22Rv1 (cell line): ENCODE measurements around the gene ZNF365.
"Not testable (repeated sequence)": the region's sequence is repeated elsewhere in the genome, so short reads cannot be mapped to it uniquely, and the experiment has no call there.

Experiments
- H3K27ac ChIP-seq: fragments of 450-650 bp; 2 replicates; pipeline ENCODE4 v1.5.1; 2017
- ZFX ChIP-seq: fragments of 450-650 bp; IDR thresholded peaks from 2 replicates; pipeline ENCODE4 v1.6.1; 2017; ENCODE audit warnings: antibody characterized with exemption, borderline replicate concordance
- TF ChIP-seq, protein P1 (sequence below): fragments of 450-650 bp; IDR thresholded peaks from 2 replicates; pipeline ENCODE4 v1.5.1; 2017; ENCODE audit warnings: mild to moderate bottlenecking

ZNF365 gene

DNA sequence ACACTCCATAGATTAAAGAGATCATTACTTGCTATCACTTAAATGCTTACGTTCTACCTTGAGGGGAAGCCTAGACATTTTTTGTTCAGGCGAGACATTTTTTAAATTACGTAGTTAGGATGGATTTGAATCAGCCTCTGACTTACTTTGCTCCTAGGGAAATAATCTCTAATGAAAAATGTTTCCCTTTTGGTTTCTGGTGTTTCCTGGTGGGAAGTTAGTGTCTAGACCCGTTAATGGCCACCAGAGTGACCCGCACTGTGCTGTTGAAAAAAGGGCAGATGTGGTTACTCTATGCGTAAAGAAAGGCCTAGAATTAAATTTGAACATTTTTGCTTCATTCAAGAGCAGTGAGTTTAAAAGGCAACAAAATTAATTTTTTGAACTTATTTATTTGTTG is 3.8 kb downstream of the ZNF365 start:
- no peak for TF ChIP-seq ZFX
- TF ChIP-seq, protein P1, sequence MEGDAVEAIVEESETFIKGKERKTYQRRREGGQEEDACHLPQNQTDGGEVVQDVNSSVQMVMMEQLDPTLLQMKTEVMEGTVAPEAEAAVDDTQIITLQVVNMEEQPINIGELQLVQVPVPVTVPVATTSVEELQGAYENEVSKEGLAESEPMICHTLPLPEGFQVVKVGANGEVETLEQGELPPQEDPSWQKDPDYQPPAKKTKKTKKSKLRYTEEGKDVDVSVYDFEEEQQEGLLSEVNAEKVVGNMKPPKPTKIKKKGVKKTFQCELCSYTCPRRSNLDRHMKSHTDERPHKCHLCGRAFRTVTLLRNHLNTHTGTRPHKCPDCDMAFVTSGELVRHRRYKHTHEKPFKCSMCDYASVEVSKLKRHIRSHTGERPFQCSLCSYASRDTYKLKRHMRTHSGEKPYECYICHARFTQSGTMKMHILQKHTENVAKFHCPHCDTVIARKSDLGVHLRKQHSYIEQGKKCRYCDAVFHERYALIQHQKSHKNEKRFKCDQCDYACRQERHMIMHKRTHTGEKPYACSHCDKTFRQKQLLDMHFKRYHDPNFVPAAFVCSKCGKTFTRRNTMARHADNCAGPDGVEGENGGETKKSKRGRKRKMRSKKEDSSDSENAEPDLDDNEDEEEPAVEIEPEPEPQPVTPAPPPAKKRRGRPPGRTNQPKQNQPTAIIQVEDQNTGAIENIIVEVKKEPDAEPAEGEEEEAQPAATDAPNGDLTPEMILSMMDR = no peak
- no peak overlapping the region for H3K27ac ChIP-seq

DNA sequence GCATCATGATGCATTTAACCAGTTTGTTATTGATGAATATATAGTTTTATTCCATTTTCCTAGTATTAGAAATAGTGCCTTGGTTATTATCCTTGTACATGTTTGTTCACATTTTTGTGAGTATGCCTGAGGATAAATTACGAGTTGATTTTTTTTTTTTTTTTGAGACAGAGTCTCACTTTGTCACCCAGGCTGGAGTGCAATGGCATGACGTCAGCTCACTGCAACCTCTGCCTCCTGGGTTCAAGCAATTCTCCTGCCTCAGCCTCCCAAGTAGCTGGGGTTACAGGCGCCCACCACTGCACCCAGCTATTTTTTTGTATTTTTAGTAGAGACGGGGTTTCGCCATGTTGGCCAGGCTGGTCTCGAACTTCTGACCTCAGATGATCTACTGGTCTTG is 4.7 kb downstream of the ZNF365 start:
- not testable (repeated sequence) for H3K27ac ChIP-seq

DNA sequence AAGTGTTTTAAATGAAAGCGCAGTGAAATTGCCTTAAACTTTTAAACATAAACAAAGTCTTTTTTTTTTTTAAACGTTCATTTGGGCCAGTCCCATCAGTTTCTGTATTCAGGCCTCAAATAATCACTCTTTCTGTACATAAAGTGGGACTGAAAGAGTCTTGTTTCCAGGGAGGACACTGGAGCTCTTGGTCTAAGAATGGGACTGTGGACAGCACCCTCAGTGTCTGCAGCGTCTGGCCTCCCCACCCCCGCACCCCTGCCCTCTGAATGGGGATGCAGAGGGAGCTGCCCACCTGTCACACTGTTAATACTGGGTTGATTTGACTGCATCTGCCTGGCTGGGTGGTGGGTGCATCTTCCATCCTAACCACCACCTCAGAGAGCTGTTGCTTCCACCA is 5.2 kb downstream of the ZNF365 start:
- TF ChIP-seq ZFX = no peak
- TF ChIP-seq, protein P1 = no peak
- H3K27ac ChIP-seq = no peak overlapping the region

DNA sequence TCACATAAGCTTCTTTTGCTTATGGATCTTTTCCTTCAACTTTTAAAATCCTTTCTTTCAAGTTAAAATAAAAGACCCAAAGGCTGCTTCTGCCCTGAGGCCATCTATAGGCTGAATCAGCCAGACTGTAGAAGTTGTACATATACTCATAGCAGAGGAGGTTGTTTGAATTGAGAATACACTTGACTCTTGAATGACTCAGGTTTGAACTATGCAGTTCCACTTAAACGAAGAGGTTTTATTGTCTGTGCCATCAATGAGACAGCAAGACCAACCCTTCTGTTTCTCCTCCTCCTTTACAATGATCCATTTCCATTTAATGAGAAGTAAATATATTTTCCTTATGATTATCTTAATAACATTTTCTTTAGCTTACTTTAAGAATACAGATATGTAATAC is 5.8 kb downstream of the ZNF365 start:
- TF ChIP-seq, protein P1 = no peak
- TF ChIP-seq ZFX = no peak
- H3K27ac ChIP-seq = no peak overlapping the region

DNA sequence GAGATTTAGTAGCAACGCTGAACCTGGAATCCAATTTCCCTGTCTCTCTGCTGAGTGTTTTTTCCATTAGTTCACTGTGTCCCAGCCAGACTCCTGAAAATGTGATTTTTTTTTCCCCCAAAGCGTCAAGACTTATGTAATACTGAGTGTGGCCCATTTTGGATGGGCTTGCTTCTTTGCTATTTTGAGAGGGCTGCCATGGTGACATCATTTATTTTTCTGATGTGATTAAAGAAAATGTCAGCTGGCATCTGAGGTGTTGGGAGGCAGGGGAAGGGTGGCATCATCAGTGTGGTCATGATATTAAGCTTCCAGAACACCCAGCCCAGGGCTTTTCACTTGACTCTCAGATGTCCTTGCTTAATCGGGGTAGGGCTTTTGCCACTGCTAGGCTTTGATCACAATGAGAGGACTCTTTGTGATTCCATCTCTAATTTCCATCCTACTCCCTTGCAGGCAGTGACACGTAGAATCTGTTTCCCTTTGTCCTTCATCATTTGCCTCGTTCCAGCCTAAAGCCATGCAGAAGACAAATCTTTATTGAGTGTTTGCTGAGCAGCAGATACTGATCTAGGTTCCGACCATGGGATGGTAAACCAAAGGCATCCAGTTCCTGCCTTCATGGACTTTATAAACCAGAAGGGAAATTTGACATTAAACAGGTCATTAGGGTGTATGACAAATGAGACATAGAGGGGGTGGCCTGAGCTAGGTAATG is 7.4 kb downstream of the ZNF365 start:
- TF ChIP-seq ZFX = no peak
- TF ChIP-seq, protein P1 = no peak

DNA sequence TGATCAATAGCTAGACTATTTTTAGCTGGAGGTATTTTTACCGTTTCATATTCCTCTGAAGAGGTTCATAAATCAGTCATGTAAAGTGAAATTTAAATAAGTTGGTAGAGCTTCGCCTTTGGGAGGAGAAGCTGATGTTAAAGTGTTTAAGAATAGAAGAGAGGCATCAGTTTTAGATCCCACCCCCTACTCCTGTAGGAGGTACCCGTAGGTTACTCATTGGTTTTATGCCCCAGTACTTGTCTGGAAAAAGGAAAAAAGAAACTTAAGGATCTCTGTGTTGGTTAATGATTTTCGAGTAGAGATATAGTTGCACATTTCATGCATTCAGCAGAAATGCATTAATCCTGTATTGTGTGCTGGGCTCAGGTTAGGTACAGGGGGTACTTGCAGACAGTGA is 8.7 kb downstream of the ZNF365 start:
- TF ChIP-seq, protein P1 = no peak
- TF ChIP-seq ZFX = no peak

More for the DNA sequence above, 7.4 kb downstream of the ZNF365 start:
- H3K27ac ChIP-seq = no peak overlapping the region

DNA sequence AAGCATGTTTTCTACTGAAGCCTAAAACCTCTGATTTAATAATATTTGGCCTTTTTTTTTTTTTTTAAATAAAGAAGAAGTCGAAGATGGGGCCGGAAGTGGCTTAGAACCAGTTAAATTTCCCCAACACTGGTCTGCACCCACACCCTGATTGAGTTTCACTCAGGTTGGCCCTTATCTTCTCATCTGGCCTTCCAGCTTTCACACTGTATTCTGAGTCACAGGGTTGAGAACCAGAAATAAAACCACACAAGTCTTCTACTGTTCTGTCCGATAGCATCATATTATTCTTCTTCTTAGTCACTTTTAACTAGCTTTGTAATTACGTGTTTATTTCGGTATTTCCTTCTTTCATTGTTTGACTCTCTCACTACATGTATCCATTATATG is 9.9 kb downstream of the ZNF365 start:
- no peak overlapping the region for H3K27ac ChIP-seq
- TF ChIP-seq ZFX = no peak
- TF ChIP-seq, protein P1 = no peak

More for the DNA sequence above, 8.7 kb downstream of the ZNF365 start:
- no peak overlapping the region for H3K27ac ChIP-seq
